ENCODE measurements around the gene MACROH2A2. TPM values are rescaled to one million over a fixed set of nuclear protein-coding genes. Genes with fewer than 3 reads are reported as not detected.
A peak's percentile ranks its signal among the peaks of the same experiment; 100 is the strongest.
"Not testable (repeated sequence)": the region's sequence is repeated elsewhere in the genome, so short reads cannot be mapped to it uniquely, and the experiment has no call there.

The MACROH2A2 gene
- total RNA-seq, 4 donors from 2014 or later, result 7.0 to 21.8 (median 15.0) TPM

GRCh38 chr10:70146489-70147258 is 94.0 kb downstream of the MACROH2A2 start, which contains the start of gene TYSND1:
Gene TYSND1, minus strand, starts transcription at chr10:70146700. Its CDS starts 114 bp downstream, at chr10:70146586.
- WGBS, 2 donors, result 1 to 3% methylated on average over 27 to 39 of the region's 39 CpGs
- DNase-seq, result peak; percentile 98 to 99
- peaks cover 5 to 14% of the 10 kb centered on the region in 2 donors for H3K36me3 ChIP-seq
- H3K4me3 ChIP-seq (replicated peaks in 1 of 3), result peak within 1 kb of the TSS; percentile 65 to 96 (median 71)
- no peaks in the 10 kb centered on the region for H3K9me3 ChIP-seq
- peak within 1 kb of the TSS; percentile 77 to 93 (median 87) for H3K27ac ChIP-seq
- peaks cover 13 to 17% of the 10 kb centered on the region in 2 donors for H3K4me1 ChIP-seq
- intact Hi-C loops (cut with DNase I), result no loop called here
- peak; percentile 49 to 82 (median 71) for TF ChIP-seq CTCF (IDR thresholded peaks at IDR 0.05)
- peak in 1 of 2 donors; percentile 93 for TF ChIP-seq POLR2A (IDR thresholded peaks at IDR 0.05)
- H3K27me3 ChIP-seq, result no peaks in the 10 kb centered on the region

- peaks cover 13 to 17% of the 10 kb centered on the region in 2 donors for H3K4me1 ChIP-seq
- H3K27me3 ChIP-seq, result no peaks in the 10 kb centered on the region
- H3K27ac ChIP-seq, result peak overlapping the region; percentile 77 to 93 (median 87)
- H3K9me3 ChIP-seq, result no peaks in the 10 kb centered on the region
- WGBS, 2 donors, result 45% methylated on average over 2 of the region's 2 CpGs
- TF ChIP-seq POLR2A (IDR thresholded peaks at IDR 0.05) (no peak), CTCF (IDR thresholded peaks at IDR 0.05) (no peak)
- no peak for DNase-seq
- H3K4me3 ChIP-seq (replicated peaks in 1 of 3), result no peak overlapping the region
- peaks cover 11 to 20% of the 10 kb centered on the region in 2 donors for H3K36me3 ChIP-seq
- intact Hi-C loops (cut with DNase I), result no loop called here
These were observed 94.6 kb downstream of the MACROH2A2 start for GRCh38 chr10:70147259-70147625.

GRCh38 chr10:70148516-70148915 is 95.9 kb downstream of the MACROH2A2 start:
- TF ChIP-seq POLR2A (IDR thresholded peaks at IDR 0.05), result no peak
- no peak for TF ChIP-seq CTCF (IDR thresholded peaks at IDR 0.05)
- DNase-seq, result no peak
- WGBS, 2 donors, result 92 to 96% methylated on average over 5 of the region's 5 CpGs
- H3K4me1 ChIP-seq, result peaks cover 13 to 17% of the 10 kb centered on the region in 2 donors
- intact Hi-C loops (cut with DNase I), result no loop called here
- H3K9me3 ChIP-seq, result no peaks in the 10 kb centered on the region
- no peak overlapping the region for H3K27ac ChIP-seq
- no peak overlapping the region for H3K4me3 ChIP-seq (replicated peaks in 1 of 3)
- H3K27me3 ChIP-seq, result no peaks in the 10 kb centered on the region
- peaks cover 21 to 33% of the 10 kb centered on the region in 2 donors for H3K36me3 ChIP-seq

GRCh38 chr10:70155255-70155838 is 102.7 kb downstream of the MACROH2A2 start:
- no peak overlapping the region for H3K4me3 ChIP-seq (replicated peaks in 1 of 3)
- H3K36me3 ChIP-seq, result peaks cover 43 to 56% of the 10 kb centered on the region in 2 donors
- H3K27ac ChIP-seq, result no peak overlapping the region
- TF ChIP-seq POLR2A (IDR thresholded peaks at IDR 0.05) (no peak), CTCF (IDR thresholded peaks at IDR 0.05) (no peak)
- 63 to 65% methylated on average over 3 of the region's 3 CpGs for WGBS, 2 donors
- no peaks in the 10 kb centered on the region for H3K27me3 ChIP-seq
- intact Hi-C loops (cut with DNase I), result no loop called here
- no peaks in the 10 kb centered on the region for H3K9me3 ChIP-seq
- DNase-seq, result no peak
- no peaks in the 10 kb centered on the region for H3K4me1 ChIP-seq

- Histone ChIP-seq H3K27ac (no peak overlapping the region), H3K27me3 (no peaks in the 10 kb centered on the region), H3K36me3 (peaks cover 23 to 33% of the 10 kb centered on the region in 2 donors), H3K9me3 (no peaks in the 10 kb centered on the region), H3K4me3 (replicated peaks in 1 of 3) (no peak overlapping the region), H3K4me1 (peaks cover 6 to 10% of the 10 kb centered on the region in 2 donors)
- WGBS, 2 donors, result 66 to 72% methylated on average over 2 of the region's 2 CpGs
- DNase-seq, result no peak
- intact Hi-C loops (cut with DNase I), result no loop called here
- no peak for TF ChIP-seq POLR2A (IDR thresholded peaks at IDR 0.05)
These were observed 105.5 kb downstream of the MACROH2A2 start for GRCh38 chr10:70158113-70158512.

- DNase-seq; intact Hi-C loops (cut with DNase I); H3K4me1 ChIP-seq; H3K9me3 ChIP-seq; H3K27me3 ChIP-seq; H3K4me3 ChIP-seq (replicated peaks in 1 of 3); H3K27ac ChIP-seq: not testable (repeated sequence)
- peaks cover 21 to 22% of the 10 kb centered on the region in 2 donors for H3K36me3 ChIP-seq
- 97 to 98% methylated on average over 3 of the region's 3 CpGs for WGBS, 2 donors
These were observed 106.7 kb downstream of the MACROH2A2 start for GRCh38 chr10:70159366-70159765.

Data from thyroid gland (tissue), 4 donors.